RWPE2 (cell line): Measurements from ENCODE around the gene CIB4.

Experiments used
- ATAC-seq: fragments of 200-7000 bp; cut with Tn5 transposase; 3 replicates; pipeline ENCODE4 v1.9.1; 2021; ENCODE audit warnings: low read depth
- DNase-seq: peaks from one replicate; pipeline ENCODE4 v3.0.0-alpha.2; 2020; ENCODE audit warnings: low spot score
- H3K27ac ChIP-seq: fragments of 450-650 bp; 2 replicates; pipeline ENCODE4 v1.5.1; 2017; ENCODE audit warnings: mild to moderate bottlenecking; ENCODE audit not compliant: poor library complexity, severe bottlenecking
- H3K27me3 ChIP-seq: fragments of 250-450 bp; sonication (Bioruptor Pico); 2 replicates; pipeline ENCODE4 v1.5.1; 2021; ENCODE audit warnings: mild to moderate bottlenecking, moderate library complexity; ENCODE audit not compliant: insufficient read depth, poor library complexity, severe bottlenecking
- H3K36me3 ChIP-seq: fragments of 250-450 bp; sonication (Bioruptor Pico); 2 replicates; pipeline ENCODE4 v1.5.1; 2020; ENCODE audit warnings: low read depth, mild to moderate bottlenecking, moderate library complexity
- H3K4me1 ChIP-seq: fragments of 250-450 bp; sonication (Bioruptor Pico); 2 replicates; pipeline ENCODE4 v1.5.1; 2021; ENCODE audit warnings: mild to moderate bottlenecking, moderate library complexity; ENCODE audit not compliant: insufficient read depth, poor library complexity, severe bottlenecking
- H3K4me3 ChIP-seq: fragments of 250-450 bp; sonication (Bioruptor Pico); 2 replicates; pipeline ENCODE4 v1.5.1; 2021; ENCODE audit warnings: mild to moderate bottlenecking, moderate library complexity; ENCODE audit not compliant: severe bottlenecking
- H3K9me3 ChIP-seq: fragments of 250-450 bp; sonication (Bioruptor Pico); 2 replicates; pipeline ENCODE4 v1.5.1; 2021; ENCODE audit warnings: mild to moderate bottlenecking, moderate library complexity; ENCODE audit not compliant: severe bottlenecking
- TF ChIP-seq, protein P1 (sequence below): fragments of 450-650 bp; IDR thresholded peaks from one replicate; pipeline ENCODE4 v1.5.1; 2017; ENCODE audit warnings: mild to moderate bottlenecking, moderate library complexity; ENCODE audit not compliant: poor library complexity, severe bottlenecking

CIB4 gene

GRCh38 chr2:26639685-26640243 lies 1.4 kb downstream of the CIB4 start:
- DNase-seq (no peak), ATAC-seq (no peak)
- Histone ChIP-seq H3K27me3 (no peaks in the 10 kb centered on the region), H3K27ac (no peak overlapping the region), H3K36me3 (no peaks in the 10 kb centered on the region), H3K4me3 (no peak overlapping the region), H3K4me1 (peaks cover 15% of the 10 kb centered on the region), H3K9me3 (no peaks in the 10 kb centered on the region)
- TF ChIP-seq, protein P1, sequence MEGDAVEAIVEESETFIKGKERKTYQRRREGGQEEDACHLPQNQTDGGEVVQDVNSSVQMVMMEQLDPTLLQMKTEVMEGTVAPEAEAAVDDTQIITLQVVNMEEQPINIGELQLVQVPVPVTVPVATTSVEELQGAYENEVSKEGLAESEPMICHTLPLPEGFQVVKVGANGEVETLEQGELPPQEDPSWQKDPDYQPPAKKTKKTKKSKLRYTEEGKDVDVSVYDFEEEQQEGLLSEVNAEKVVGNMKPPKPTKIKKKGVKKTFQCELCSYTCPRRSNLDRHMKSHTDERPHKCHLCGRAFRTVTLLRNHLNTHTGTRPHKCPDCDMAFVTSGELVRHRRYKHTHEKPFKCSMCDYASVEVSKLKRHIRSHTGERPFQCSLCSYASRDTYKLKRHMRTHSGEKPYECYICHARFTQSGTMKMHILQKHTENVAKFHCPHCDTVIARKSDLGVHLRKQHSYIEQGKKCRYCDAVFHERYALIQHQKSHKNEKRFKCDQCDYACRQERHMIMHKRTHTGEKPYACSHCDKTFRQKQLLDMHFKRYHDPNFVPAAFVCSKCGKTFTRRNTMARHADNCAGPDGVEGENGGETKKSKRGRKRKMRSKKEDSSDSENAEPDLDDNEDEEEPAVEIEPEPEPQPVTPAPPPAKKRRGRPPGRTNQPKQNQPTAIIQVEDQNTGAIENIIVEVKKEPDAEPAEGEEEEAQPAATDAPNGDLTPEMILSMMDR, result no peak

DNA sequence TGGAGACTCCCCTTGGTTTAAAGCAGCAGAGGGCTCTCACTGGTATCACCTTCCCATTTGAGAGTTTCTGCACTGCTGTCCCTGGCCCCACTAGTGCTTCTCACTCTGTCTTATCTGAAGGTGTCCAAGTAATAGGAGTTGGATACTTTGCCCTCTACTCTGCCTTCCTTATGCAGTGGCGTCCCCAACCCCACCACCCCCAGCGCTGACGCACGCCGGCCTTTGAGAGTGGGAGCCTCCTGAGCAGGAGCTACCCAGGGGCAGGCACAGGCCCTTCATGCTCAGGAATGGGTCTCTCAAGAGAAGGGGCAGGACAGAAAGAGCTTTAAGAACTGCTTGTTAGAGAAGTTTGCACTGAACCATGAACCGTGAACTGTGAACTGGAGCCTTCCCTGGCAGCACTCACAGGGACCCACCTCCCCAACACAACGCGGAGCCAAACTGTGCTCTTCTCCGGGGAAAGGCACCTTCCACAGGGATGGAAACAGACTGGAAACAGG lies 3.3 kb downstream of the CIB4 start:
- no peaks in the 10 kb centered on the region for H3K27me3 ChIP-seq
- H3K4me1 ChIP-seq, result peaks cover 10% of the 10 kb centered on the region
- no peak overlapping the region for H3K27ac ChIP-seq
- ATAC-seq (no peak), DNase-seq (no peak)
- no peaks in the 10 kb centered on the region for H3K9me3 ChIP-seq
- TF ChIP-seq, protein P1, result no peak
- no peaks in the 10 kb centered on the region for H3K36me3 ChIP-seq
- no peak overlapping the region for H3K4me3 ChIP-seq

DNA sequence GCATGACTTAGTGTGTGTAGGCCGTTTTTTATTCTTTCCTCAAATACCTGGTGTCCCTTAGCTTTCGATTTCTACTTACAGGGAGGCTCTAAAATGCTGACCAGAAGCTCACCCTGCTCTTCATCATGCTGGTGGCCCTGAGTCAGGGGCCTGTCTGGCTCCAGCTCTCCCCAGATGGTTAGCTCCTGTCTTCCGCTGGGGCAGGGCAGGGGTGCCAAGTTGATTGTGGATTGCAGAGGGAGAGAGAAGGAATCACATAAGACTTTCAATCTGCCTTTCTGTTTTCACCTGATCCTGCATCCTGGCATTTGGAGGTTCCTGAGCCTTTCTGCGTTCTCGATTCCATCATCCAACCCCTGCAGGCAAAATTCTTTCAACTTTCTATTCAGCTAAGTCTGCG lies 4.2 kb downstream of the CIB4 start:
- H3K27me3 ChIP-seq, result no peaks in the 10 kb centered on the region
- ATAC-seq, result no peak
- no peaks in the 10 kb centered on the region for H3K9me3 ChIP-seq
- no peak overlapping the region for H3K4me3 ChIP-seq
- no peaks in the 10 kb centered on the region for H3K36me3 ChIP-seq
- TF ChIP-seq, protein P1, result no peak
- H3K4me1 ChIP-seq, result peaks cover 10% of the 10 kb centered on the region
- no peak overlapping the region for H3K27ac ChIP-seq
- DNase-seq, result no peak

GRCh38 chr2:26635401-26635800 lies 5.8 kb downstream of the CIB4 start:
- DNase-seq (no peak), ATAC-seq (no peak)
- H3K27me3 ChIP-seq, result no peaks in the 10 kb centered on the region
- TF ChIP-seq, protein P1, result no peak
- H3K4me3 ChIP-seq, result no peak overlapping the region
- H3K4me1 ChIP-seq, result peaks cover 3% of the 10 kb centered on the region
- H3K9me3 ChIP-seq, result no peaks in the 10 kb centered on the region
- no peaks in the 10 kb centered on the region for H3K36me3 ChIP-seq
- no peak overlapping the region for H3K27ac ChIP-seq

DNA sequence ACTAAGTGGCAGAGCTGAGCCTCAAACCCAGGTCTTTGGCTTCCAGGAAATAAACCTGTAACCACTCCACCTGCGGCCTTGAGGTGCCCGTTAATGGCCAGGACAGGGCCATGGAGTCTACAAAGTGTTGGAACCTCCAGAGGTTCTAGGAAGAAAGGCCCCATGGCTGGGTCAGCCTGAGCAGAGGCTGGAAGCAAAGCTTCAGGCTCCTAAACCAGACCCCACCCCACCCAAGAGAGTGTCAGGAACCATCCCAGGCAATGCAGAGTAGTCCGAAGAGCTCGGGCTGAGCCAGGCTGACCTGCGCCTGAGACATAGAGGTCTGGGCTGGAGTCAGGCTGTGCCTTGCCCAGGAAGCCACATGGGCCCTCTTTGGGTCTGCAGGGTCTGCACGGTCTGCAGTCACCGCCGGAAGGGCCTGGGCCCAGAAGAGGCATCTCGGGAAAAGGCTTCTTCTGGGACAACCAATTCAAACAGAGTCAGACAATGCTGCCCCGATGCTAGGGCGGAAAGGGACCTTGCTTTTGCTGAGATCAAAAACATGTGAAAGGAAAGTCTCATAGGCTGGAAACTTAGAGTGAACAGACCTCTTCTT lies 6.4 kb downstream of the CIB4 start:
- Histone ChIP-seq H3K9me3 (no peaks in the 10 kb centered on the region), H3K27ac (no peak overlapping the region), H3K36me3 (no peaks in the 10 kb centered on the region), H3K27me3 (no peaks in the 10 kb centered on the region), H3K4me1 (no peaks in the 10 kb centered on the region), H3K4me3 (no peak overlapping the region)
- TF ChIP-seq, protein P1, result no peak
- DNase-seq (no peak), ATAC-seq (no peak)
